ENCODE data around the gene NOXRED1. TPM values are rescaled to one million over a fixed set of nuclear protein-coding genes. Genes with fewer than 3 reads are reported as not detected.
A peak's percentile ranks its signal among the peaks of the same experiment; 100 is the strongest.

Gene NOXRED1
- total and polyA plus RNA-seq, 4 donors = 0.23 to 0.94 (median 0.36) TPM

GRCh38 chr14:77469067-77469505 is 45.8 kb upstream of the NOXRED1 start:
- DNase-seq (no peak), ATAC-seq (ENCODE audit: insufficient read depth, low FRiP score) (no peak)
- peaks cover 0 to 3% (median 0%) of the 10 kb centered on the region in 4 donors for H3K9me3 ChIP-seq (ENCODE audit: control insufficient read depth in 4 of 4, insufficient read depth in 3 of 4, low read length in 3 of 4)
- H3K36me3 ChIP-seq (ENCODE audit: control insufficient read depth in 4 of 4, insufficient read depth in 4 of 4, low read length in 4 of 4) = peaks cover 19 to 46% (median 25%) of the 10 kb centered on the region in 4 donors
- no peaks in the 10 kb centered on the region for H3K4me1 ChIP-seq (ENCODE audit: control insufficient read depth in 5 of 5, insufficient read depth in 5 of 5, low read length in 5 of 5)
- no peak overlapping the region for H3K9ac ChIP-seq (ENCODE audit: insufficient read depth in 1 of 2, low read length in 2 of 2)
- WGBS, 2 donors = 86 to 91% methylated on average over 14 of the region's 14 CpGs
- no peaks in the 10 kb centered on the region for H3K27me3 ChIP-seq (ENCODE audit: control insufficient read depth in 3 of 3, insufficient read depth in 3 of 3, low read length in 2 of 3)
- H3K27ac ChIP-seq (ENCODE audit: low read depth in 1 of 2, low read length in 1 of 2) = no peak overlapping the region
- no peak overlapping the region for H3K4me3 ChIP-seq
- TF ChIP-seq, protein P1, sequence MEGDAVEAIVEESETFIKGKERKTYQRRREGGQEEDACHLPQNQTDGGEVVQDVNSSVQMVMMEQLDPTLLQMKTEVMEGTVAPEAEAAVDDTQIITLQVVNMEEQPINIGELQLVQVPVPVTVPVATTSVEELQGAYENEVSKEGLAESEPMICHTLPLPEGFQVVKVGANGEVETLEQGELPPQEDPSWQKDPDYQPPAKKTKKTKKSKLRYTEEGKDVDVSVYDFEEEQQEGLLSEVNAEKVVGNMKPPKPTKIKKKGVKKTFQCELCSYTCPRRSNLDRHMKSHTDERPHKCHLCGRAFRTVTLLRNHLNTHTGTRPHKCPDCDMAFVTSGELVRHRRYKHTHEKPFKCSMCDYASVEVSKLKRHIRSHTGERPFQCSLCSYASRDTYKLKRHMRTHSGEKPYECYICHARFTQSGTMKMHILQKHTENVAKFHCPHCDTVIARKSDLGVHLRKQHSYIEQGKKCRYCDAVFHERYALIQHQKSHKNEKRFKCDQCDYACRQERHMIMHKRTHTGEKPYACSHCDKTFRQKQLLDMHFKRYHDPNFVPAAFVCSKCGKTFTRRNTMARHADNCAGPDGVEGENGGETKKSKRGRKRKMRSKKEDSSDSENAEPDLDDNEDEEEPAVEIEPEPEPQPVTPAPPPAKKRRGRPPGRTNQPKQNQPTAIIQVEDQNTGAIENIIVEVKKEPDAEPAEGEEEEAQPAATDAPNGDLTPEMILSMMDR (IDR thresholded peaks at IDR 0.05; ENCODE audit: control extremely low read depth, extremely low read depth) = no peak

GRCh38 chr14:77467801-77468200 is 44.5 kb upstream of the NOXRED1 start:
- Histone ChIP-seq H3K27ac (ENCODE audit: low read depth in 1 of 2, low read length in 1 of 2) (no peak overlapping the region), H3K4me1 (ENCODE audit: control insufficient read depth in 5 of 5, insufficient read depth in 5 of 5, low read length in 5 of 5) (no peaks in the 10 kb centered on the region), H3K9ac (ENCODE audit: insufficient read depth in 1 of 2, low read length in 2 of 2) (no peak overlapping the region), H3K9me3 (ENCODE audit: control insufficient read depth in 4 of 4, insufficient read depth in 3 of 4, low read length in 3 of 4) (peaks cover 0 to 3% (median 0%) of the 10 kb centered on the region in 4 donors), H3K27me3 (ENCODE audit: control insufficient read depth in 3 of 3, insufficient read depth in 3 of 3, low read length in 2 of 3) (no peaks in the 10 kb centered on the region), H3K4me3 (no peak overlapping the region), H3K36me3 (ENCODE audit: control insufficient read depth in 4 of 4, insufficient read depth in 4 of 4, low read length in 4 of 4) (peaks cover 27 to 53% (median 34%) of the 10 kb centered on the region in 4 donors)
- DNase-seq (no peak), ATAC-seq (ENCODE audit: insufficient read depth, low FRiP score) (no peak)
- TF ChIP-seq, protein P1 (IDR thresholded peaks at IDR 0.05; ENCODE audit: control extremely low read depth, extremely low read depth) = no peak
- 90 to 94% methylated on average over 5 of the region's 5 CpGs for WGBS, 2 donors

DNA sequence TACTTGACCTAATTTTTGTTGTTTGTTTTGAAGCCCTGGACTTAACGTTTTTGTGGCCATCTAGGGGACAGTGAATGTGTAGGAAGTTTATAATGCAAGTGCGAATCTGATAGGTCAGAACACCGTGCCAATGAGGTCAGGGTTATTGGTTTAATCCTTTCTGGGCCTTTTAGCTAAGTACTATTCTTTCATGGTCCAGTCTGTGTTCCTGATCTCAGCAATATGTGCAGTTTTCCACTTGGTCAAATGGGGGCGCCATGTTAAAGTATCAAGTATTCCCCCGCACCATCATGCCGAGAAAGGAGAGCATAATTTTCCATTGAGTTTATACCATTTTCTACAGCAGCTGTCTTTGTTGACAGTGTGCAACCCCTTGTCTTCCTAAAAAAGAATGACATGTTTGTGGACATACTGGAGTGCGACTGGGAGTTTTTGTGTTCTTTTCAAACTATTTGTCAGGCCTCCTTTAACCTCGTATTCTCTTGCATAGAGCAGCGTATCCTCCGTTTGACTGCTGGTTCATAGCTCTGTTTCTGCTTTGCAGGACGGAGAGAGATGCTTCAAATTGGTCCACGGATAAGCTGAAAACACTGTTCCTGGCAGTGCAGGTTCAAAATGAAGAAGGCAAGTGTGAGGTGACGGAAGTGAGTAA is 35.9 kb upstream of the NOXRED1 start:
- H3K9ac ChIP-seq (ENCODE audit: insufficient read depth in 1 of 2, low read length in 2 of 2) = peak overlapping the region; percentile 81 to 83

More for the DNA sequence above, 35.9 kb upstream of the NOXRED1 start:
- peak overlapping the region; percentile 42 for H3K4me3 ChIP-seq
- DNase-seq = peak; percentile 47 to 67 (median 67)
- WGBS, 2 donors = 41 to 45% methylated on average over 13 of the region's 13 CpGs
- peaks cover 18 to 36% (median 29%) of the 10 kb centered on the region in 4 donors for H3K36me3 ChIP-seq (ENCODE audit: control insufficient read depth in 4 of 4, insufficient read depth in 4 of 4, low read length in 4 of 4)
- H3K4me1 ChIP-seq (ENCODE audit: control insufficient read depth in 5 of 5, insufficient read depth in 5 of 5, low read length in 5 of 5) = peaks cover 0 to 22% (median 7%) of the 10 kb centered on the region in 5 donors
- TF ChIP-seq, protein P1 (IDR thresholded peaks at IDR 0.05; ENCODE audit: control extremely low read depth, extremely low read depth) = peak; percentile 26
- no peak for ATAC-seq (ENCODE audit: insufficient read depth, low FRiP score)
- no peak overlapping the region for H3K27ac ChIP-seq (ENCODE audit: low read depth in 1 of 2, low read length in 1 of 2)
- no peaks in the 10 kb centered on the region for H3K9me3 ChIP-seq (ENCODE audit: control insufficient read depth in 4 of 4, insufficient read depth in 3 of 4, low read length in 3 of 4)
- H3K27me3 ChIP-seq (ENCODE audit: control insufficient read depth in 3 of 3, insufficient read depth in 3 of 3, low read length in 2 of 3) = no peaks in the 10 kb centered on the region
